Mucosa of descending colon (tissue), 3 donors: ENCODE data around the gene SOWAHB. TPM values are rescaled to one million over a fixed set of nuclear protein-coding genes. Genes with fewer than 3 reads are reported as not detected.

Experiments used
- ATAC-seq: fragments of 200-7000 bp; cut with Tn5 transposase; one replicate; pipeline ENCODE4 v1.9.1; 2020; ENCODE audit warnings: mild to moderate bottlenecking, moderate library complexity
- DNase-seq, 3 donors: peaks; one replicate each; pipeline ENCODE4 v3.0.0-alpha.2; 2020
- H3K36me3 ChIP-seq: fragments of 200-600 bp; one replicate; pipeline ENCODE4 v1.8.0; 2021; ENCODE audit warnings: low read depth, mild to moderate bottlenecking
- H3K4me1 ChIP-seq: fragments of 200-600 bp; one replicate; pipeline ENCODE4 v1.8.0; 2021; ENCODE audit warnings: low read depth, mild to moderate bottlenecking
- H3K4me3 ChIP-seq: fragments of 200-600 bp; one replicate; pipeline ENCODE4 v1.8.0; 2021; ENCODE audit warnings: mild to moderate bottlenecking
- H3K9me3 ChIP-seq: fragments of 200-600 bp; one replicate; pipeline ENCODE4 v1.8.0; 2021; ENCODE audit warnings: mild to moderate bottlenecking
- intact Hi-C, 2 donors: fragments of 100-400 bp; cut with DNase I in 1 of 2; cut with micrococcal nuclease in 1 of 2; formaldehyde crosslinking; loops; one replicate each; pipeline versions ENCODE4 v1.11.0 to v1.11.1; 2022; cut with DNase I, micrococcal nuclease
- total RNA-seq, 3 donors: library from RNA; stranded (reverse); fragmentation: NEBNext Ultra II Directional in 2 of 3; extraction: Animal tissue kit (Norgen Biotek cat#: 25700) in 2 of 3; gene quantifications; one replicate each; pipeline versions ENCODE4 v1.2.1 to v1.2.4, GENCODE V29; 2021 to 2023
- TF ChIP-seq, protein P1 (sequence below): fragments of 200-600 bp; IDR thresholded peaks from one replicate; pipeline ENCODE4 v1.8.0; 2022; ENCODE audit warnings: antibody characterized with exemption, mild to moderate bottlenecking
- donor health status: DM: no; HTN: no; CAD: no; lungs with moderate emphysema.
- donor health status: DM: no; HTN: no; CAD: no.
- donor health status: DM: no; HTN: yes; CAD: no.

SOWAHB gene
- total RNA-seq, 3 donors from 2014 or later = 8.6 to 27.0 (median 24.8) TPM

DNA sequence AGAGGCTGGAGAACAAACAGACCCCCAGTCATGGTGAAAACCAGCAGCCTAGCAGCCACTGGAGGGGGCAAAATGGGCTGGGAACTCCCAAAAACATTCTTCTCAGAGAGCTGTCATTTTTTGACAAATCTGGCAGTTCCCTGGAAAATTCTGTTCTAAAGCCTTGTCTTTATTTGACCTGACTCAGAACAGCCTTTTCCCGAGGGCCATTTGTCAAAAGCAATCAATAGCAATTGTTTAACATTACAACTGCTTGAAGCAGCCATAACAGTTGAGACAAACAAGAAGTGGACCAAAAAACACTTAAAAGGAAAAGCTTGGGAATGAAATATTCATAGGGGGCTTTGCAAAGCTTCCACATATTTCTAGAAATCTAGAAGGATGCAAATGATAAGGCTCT lies 39.6 kb downstream of the SOWAHB start:
- no peak for ATAC-seq
- intact Hi-C loops = no loop called here
- TF ChIP-seq, protein P1, sequence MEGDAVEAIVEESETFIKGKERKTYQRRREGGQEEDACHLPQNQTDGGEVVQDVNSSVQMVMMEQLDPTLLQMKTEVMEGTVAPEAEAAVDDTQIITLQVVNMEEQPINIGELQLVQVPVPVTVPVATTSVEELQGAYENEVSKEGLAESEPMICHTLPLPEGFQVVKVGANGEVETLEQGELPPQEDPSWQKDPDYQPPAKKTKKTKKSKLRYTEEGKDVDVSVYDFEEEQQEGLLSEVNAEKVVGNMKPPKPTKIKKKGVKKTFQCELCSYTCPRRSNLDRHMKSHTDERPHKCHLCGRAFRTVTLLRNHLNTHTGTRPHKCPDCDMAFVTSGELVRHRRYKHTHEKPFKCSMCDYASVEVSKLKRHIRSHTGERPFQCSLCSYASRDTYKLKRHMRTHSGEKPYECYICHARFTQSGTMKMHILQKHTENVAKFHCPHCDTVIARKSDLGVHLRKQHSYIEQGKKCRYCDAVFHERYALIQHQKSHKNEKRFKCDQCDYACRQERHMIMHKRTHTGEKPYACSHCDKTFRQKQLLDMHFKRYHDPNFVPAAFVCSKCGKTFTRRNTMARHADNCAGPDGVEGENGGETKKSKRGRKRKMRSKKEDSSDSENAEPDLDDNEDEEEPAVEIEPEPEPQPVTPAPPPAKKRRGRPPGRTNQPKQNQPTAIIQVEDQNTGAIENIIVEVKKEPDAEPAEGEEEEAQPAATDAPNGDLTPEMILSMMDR = no peak
- no peaks in the 10 kb centered on the region for H3K36me3 ChIP-seq
- H3K4me3 ChIP-seq = no peak overlapping the region
- H3K9me3 ChIP-seq = no peaks in the 10 kb centered on the region
- DNase-seq = no peak
- peaks cover 22% of the 10 kb centered on the region for H3K4me1 ChIP-seq

DNA sequence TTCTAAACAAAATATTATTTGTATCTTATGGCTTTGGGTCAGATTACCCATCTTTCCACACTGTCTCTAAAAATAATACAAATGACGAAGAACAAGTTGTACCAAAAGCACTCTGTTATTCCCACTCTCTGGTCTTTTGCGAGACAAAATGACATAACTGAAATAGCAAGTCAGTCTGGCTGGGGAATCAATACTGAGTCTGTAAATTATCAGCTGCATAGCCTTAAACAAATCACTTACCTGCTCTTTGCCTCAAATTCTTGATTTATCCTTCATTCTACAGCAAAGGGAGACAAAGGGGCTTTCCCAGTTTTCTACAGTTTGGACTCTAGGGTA lies 40.9 kb downstream of the SOWAHB start:
- ATAC-seq (no peak), DNase-seq (no peak)
- TF ChIP-seq, protein P1 = no peak

DNA sequence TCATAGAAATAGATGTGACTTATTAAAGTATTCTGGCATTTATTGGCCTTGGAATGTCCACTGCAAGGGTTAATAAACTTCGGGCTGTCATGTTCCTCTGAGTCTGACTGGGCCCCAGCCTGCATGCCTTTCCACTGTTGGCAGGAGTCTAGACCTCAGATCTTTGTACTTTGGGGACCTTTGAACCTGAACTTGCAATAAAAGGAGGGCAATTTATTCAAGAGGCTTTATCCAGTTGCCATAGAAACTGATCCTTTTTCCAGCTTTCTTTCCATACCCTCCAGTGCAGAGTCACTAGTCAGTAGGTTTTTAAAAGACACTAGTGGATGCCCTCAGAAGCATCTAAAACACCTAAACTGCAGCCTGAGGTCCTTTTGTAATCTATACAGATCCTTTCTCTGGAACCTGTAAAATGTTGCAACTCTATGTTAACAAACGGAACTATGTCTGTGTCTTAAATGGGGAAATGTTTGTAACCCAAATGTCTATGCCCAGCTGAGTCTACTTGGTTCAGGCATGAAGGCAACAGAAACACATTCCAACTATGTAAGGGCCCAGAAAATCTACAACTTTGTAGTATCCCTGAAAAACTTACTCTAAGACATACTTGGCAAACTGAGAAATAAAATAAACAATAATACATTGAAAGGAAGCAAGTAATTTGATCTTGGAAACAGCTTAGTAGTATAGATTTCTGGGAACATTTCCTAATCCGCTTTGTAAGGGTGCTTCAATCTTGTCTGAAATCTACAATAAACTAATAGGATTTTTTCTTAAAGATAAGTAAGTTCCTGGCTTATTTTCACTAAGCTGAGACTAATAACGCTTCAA lies 41.5 kb downstream of the SOWAHB start:
- ATAC-seq = peak; percentile 97
- no peak overlapping the region for H3K4me3 ChIP-seq
- intact Hi-C loops = no loop called here
- H3K9me3 ChIP-seq = no peaks in the 10 kb centered on the region
- H3K36me3 ChIP-seq = no peaks in the 10 kb centered on the region
- DNase-seq = peak; percentile 46 to 61 (median 54)
- peaks cover 22% of the 10 kb centered on the region for H3K4me1 ChIP-seq
- TF ChIP-seq, protein P1 = no peak

More for the DNA sequence above, 40.9 kb downstream of the SOWAHB start:
- intact Hi-C loops = no loop called here
- Histone ChIP-seq H3K9me3 (no peaks in the 10 kb centered on the region), H3K36me3 (no peaks in the 10 kb centered on the region), H3K4me3 (no peak overlapping the region), H3K4me1 (peaks cover 22% of the 10 kb centered on the region)

DNA sequence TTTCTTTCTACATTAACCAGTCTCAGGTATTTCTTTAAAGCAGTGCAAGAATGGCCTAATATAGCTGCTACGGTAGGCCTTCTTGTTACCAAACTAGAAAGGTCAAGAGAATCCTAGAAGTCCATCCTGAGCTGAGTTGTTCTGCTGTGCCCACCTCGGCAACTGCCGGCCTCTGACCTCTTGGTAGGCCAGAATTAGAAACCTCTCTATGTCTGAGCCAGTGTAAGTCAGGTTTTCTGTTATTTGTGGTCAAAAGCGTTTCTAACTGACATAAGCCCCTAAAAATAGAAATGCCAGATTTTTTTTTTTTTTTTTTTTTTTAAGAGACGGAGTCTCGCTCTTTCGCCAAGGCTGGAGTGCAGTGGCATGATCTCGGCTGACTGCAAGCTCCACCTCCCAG lies 43.1 kb downstream of the SOWAHB start:
- DNase-seq (no peak), ATAC-seq (no peak)
- no peaks in the 10 kb centered on the region for H3K36me3 ChIP-seq
- H3K4me1 ChIP-seq = peaks cover 22% of the 10 kb centered on the region
- TF ChIP-seq, protein P1 = no peak
- no peak overlapping the region for H3K4me3 ChIP-seq
- no peaks in the 10 kb centered on the region for H3K9me3 ChIP-seq
- intact Hi-C loops = no loop called here

DNA sequence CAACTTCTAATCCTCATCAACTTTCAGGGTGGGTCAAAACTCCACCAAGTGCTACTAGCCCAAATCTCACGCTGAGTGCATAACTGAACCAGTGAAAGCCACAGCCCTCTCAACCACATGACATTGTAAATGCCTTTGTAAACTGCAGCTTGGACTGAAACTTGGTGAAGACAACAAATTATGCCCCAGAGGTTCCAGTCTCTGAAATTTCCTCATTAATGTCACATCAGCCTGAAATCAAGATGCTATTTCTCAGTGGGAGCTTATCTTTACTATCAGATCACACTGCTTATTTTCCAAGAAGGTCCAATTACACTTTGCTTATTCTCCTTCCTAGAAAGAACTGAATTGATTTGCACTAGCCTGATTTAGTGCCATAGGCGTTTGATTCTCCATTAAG lies 46.6 kb downstream of the SOWAHB start:
- H3K9me3 ChIP-seq = no peaks in the 10 kb centered on the region
- ATAC-seq = no peak
- H3K4me1 ChIP-seq = peaks cover 16% of the 10 kb centered on the region
- no peak overlapping the region for H3K4me3 ChIP-seq
- no peaks in the 10 kb centered on the region for H3K36me3 ChIP-seq
- intact Hi-C loops = no loop called here
- TF ChIP-seq, protein P1 = no peak
- DNase-seq = no peak
